Inflammatory macrophage treated with lipopolysaccharide for 4 hours (primary cell): Measurements from ENCODE around the gene TMIE.

Experiments used
- DNase-seq: peaks from one replicate; pipeline ENCODE4 v3.0.0-alpha.2; 2020

The TMIE gene

DNA sequence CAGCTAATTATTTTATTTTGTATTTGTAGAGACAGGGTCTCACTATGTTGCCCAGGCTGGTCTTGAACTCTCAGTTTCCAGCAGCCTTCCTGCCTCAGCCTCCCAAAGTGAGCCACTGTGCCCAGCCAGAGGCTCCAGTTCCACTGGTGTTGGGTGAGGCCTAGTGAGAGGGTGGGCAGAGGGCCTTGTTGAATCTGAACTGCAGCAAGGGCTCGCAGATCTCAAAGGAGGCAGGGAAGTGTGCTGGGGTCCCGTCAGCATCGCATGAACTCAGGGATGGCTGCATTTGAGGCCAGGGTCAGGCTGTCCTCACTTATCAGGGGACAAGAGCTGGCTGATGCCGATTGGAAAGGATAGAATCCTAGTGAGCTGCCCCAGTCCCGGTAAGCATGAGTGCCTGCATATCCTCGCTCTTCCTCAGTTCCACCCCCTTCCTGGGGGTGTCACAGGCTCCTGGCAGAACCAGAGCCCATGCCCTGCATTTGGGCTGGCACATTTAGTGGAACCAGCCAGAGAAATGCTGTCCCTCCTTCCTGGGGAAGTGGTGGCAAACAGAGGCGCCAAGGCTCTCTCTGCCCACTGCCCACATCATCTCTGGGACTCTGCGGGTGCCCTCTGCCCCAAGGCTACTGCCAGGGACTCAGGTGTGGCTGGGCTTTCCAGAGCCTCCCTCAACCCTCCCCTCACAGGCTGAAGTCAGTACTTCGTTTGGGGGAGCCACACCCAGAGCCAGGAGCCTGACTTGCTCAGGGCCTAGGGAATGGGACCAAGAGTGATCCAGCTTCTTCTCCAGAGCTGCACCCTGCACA lies 31.8 kb upstream of the TMIE start:
- no peak for DNase-seq

DNA sequence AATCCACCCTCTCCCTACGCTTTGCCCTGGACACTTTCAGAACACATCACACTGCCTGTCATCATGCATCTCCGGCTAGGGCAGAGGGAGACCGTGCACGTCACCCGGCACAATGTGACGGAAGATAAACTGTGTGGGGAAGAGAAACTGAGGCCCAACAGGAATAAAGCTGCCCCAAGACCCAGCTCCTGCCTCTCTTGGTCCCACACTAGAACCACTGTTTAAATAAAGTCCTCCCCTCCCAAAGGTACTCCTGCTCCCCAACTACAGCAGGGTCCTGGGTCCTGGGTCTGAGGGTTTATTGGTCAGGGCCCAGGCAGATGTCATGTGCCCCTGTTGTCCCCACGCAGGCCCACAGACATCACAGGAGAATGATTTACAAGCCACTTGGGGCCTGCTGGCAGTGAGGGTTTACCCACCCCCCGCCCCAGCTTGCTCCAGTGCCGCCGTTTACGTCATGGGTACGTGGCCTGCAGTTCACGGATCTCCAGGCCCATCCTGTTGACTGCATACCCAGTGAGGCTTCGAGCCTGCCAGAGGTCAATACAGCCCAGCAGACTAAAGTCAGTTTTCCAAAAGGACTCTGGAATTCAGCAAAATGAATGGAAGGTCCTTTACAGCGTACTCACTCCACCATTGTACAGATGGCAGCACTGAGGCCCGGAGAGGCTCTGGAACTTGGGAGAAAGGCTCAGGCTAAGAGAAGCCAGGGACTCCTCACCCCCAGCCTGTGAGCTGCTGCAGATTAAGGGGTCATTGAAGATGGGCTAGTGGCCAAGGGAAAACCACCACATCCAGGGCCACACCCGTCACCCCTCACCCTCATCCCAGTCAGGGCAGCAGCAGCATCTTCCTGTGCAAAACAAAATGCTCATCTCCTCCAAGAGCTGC lies 30.9 kb upstream of the TMIE start:
- no peak for DNase-seq

DNA sequence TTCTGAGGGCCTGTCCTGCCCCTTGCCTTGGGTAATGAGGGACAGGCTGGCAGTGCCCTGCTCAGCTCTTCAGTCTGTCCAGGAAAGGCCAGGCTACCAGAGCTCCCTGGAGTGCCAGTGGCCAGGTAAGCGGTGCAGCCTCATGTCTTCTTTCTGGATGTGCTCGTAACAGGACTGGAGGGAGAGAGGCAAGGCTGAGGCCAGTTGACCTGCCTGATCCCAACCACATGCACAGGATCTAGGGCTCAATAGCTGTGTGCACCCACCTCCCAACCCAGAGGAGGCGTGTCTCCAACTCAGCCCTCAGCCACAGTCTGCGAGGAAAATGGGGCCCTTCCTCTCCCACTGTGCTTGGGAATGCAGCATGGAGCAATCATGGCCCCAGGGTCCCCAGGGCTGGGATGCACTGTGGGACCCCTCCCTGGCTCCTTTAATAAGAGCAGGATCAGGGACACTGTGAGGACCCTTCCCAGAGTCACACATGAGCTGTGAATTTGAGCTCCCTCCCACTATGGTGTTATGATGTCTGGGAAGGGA lies 30.2 kb upstream of the TMIE start:
- no peak for DNase-seq

DNA sequence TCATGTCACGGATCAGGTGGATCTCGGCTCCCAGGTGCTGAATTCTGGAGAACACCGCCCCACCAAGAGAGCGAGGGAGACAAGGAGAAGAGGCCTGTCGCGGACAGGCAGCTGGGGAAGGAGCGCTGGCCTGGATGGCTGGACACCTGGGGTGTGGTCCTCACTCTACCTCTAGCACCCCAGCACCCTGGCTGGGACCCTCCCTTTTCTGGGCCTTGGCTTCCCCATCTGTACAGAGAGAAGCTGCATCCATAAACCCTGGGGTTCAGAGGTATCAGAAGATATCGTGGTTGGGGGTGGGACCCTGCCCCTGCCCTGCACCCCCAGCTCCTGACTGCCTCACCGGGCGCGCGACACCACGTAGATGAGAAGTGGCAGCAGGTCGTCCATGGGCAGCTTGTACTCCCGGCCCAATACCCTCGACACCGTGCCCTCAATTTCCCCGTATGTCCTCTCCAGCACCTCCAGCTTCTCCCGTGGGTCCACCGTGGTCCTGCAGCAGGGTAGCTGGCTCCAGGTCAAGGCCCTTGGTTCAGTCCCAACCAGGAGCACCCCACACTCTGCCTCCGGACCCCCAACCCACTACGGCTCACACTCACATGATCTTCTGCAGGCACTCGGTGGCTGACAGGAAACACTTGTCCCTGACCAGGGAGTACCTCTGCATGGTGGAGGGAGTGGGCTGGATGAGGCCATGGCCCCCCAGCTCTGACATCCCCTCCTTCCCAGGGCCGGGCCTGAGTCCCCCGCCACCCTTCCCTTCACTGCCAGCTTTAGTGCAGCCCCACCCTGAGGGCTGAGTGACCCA lies 29.4 kb upstream of the TMIE start:
- no peak for DNase-seq

DNA sequence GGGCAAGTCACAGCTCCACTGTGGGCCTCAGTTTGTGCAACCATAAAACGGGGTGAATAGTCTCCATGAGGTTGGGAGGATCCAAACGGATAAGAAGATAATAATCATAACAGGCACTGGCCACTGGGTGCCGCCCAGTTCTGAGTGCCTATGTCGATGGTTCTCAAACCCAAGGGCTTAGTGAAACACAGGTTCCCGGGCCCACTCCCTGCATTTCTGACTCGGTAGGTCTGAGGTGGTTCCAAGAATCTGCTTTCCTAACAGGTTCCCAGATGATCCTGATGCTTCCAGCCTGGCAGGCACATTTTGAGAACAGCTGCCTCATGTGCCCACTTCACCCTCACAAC lies 28.9 kb upstream of the TMIE start:
- DNase-seq: no peak

DNA sequence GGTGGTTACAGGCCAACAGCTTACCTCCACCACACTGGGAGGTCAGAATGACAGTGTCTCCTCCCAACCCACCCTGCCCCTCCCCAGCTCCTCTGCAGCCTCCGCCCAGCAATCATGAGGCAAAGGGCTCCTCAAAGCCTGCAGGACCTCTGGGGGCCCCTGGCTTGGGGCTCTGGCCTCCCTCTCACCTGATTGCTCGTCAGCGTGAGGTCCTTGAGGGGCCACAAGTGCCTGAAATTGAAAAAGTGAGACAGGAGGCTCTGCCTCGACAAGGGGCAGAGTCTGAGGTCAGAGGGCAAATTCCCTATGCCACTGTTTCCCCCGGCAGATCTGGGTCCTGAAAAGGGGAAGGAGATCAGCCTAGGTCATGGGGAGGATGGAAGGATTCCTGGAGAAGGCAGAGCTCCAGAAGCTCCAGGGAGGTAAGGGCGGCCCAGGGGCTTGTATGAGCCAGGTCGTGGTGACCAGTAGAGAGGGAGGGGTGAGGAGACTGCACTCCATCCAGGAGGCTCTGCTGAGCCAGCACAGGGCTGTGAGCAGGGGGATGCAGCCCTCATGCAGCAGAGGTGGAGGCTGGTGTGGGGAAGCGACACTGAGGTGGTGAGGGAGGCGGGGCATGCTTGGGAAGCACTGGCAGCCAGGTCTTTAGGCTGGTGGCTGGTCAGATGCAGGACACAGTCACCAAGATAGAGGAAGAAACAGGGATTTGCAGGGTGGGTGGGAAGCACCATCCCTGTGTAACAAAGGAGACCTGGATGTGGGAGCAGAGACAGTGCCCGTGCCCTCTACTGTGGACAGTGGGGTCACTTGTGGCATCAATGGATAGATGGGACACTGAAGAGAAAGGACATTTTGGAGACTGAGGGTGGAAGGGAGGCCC lies 27.8 kb upstream of the TMIE start:
- DNase-seq: no peak

DNA sequence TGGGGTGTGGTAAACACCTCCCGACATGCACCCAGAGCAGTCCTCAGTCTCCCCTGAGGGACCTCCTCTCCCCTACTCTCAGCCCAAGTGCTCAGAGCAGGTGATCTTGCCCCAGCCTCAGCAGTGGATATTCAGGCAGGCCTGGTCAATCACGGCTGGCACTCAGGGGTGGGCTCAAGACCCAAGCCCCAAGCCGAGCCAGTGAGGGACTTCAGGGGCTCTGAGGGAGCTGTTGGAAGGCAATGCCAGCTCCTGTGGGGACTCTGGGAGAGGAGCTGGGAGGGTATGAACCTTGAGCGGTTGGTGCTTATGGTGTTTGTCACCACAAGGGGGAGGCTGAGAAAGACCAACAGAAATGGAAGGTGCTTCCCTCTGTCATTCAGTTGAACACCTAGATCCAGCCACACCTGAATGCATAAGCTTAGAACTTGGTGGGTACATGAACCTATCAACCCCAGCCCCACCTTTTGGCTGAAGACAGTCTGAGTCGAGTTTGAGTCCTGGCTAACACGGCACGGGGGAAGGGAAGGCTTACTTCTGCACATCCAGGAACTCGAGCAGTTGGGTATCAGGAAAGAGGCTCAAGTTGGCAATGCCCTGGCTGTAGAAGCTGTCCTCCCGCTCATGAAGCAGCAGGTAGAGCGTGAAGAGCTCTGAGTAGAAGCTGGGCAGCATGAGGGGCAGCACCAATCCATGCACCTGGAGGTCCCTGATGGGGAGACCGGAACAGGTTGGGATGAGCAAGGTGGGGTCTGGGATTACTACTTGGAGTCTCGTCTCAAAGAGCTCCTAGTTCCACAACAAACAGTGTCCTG lies 27.0 kb upstream of the TMIE start:
- DNase-seq: no peak

DNA sequence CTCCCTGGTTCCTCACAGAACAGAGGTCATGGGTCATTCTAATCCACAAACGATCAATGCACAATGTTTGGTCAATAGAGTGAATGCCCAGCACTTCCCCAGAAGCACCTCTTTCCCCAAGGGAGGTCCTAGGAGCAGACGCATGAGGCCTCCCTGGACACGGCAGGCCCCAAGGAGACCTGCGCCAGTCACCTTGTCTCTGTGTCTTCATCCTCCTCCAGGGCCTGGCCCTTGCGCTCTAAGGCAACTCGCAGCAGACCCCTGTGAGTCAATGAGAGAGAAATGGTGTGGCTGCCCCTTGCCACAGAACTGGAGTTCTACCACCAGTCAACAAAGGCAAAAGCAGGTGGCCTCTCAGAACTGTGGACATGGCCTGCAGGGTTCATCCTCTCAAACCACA lies 25.8 kb upstream of the TMIE start:
- no peak for DNase-seq

DNA sequence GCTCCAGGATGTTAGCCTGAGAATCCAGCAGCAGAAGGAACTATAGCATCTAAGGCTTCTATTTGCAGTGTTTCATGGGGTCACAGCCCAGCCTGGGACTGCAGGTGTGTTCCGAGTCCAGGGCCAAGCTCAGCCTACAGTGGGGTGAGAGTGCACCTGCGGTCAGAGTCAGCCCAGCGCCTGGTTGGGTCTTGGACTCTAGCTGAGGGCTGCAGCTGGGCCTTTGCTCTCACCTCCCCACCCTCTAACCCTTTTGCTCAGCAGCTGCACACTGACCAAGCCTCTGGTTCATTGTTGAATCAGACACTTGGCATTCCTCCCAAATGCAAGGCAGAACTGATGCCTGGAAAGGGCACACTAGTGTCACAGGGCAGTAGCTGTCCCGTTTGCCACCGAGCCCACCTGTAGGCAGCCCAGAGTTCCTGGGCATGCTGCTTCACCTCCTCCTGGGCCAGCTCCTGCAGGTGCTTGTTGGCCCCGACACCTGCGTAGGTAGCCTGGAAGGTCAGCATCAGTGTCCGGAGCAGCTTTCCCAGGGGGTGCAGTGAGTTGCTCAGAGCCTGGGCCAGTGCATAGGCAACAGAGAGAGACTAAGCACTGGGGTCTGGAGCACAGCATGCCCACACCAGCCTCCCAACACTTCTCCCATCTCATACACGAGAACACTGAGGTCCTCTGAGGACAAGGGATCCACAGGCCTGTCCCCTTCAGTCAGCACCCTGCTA lies 25.2 kb upstream of the TMIE start:
- DNase-seq: no peak

DNA sequence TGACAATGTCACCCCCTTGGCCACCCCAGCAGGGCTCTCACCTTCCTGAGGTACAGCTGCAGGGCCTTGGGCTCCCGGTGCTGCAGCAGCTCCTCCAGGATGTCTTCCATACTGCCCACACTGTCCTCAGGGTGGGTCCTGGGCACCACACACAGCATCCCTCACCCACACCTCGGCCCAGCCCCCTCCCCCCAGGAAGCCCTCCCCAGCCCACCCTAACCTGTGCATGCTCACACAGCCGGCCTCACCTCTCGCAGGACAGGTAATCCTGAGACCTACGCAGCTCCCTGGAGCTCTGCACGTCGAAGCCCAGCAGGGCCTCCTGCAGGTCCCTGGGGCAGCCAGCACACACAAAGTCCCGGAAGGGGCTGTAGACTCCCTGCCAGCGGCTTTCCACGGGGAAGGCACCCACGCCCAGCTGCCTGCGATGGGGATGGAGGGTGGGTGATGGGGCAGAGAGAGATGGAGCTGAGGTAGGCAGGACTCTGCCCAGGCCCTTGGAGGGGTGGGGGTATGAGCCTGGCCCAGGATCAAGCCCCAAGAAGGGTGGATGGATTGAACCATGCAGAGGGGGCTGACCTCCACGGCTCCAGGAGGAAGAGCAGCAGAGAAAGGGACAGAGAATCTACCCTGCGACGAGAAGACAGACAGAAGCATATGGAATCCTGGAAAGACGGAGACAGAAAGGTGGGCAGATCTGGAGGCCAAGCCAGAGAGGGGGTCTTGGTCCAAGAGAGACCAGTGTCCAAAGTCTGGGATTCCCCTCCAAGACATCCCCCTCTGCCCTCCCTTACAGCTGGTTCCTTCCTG lies 24.4 kb upstream of the TMIE start:
- DNase-seq: no peak

DNA sequence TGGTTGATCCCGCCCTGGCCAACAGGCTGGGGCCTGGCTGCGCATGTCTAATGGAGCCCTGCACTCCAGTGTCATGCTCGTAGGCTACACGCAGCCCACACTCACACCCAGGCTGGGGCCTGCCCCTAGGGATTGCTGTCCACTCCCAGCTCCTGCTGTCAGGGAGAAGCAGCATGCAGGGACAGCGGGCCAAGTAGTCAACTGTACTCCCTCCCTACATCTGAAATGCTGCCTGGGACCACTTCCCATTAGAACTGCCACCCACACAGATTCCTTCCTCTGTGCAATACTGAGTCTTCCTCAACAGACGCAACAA lies 23.8 kb upstream of the TMIE start:
- DNase-seq: peak; percentile 11

DNA sequence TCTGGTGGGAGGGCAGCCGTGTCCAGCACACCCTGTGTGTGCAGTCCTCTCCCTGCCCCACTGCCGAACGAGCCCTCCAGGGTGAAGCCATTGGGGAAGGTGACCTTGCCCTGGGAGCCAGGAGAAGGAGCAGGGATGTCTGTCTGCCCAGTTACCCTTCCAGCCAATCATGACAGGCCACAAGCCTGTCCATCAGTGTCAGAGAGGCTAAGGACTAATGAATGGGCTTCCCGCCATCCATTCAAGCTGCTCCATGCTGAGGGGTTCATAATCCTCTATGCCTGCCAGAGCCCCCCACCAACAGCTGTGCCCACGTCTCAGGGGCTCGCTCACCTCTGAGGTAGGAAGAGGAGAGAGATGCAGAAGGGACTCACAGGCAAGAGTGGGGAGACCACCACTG lies 22.9 kb upstream of the TMIE start:
- no peak for DNase-seq

DNA sequence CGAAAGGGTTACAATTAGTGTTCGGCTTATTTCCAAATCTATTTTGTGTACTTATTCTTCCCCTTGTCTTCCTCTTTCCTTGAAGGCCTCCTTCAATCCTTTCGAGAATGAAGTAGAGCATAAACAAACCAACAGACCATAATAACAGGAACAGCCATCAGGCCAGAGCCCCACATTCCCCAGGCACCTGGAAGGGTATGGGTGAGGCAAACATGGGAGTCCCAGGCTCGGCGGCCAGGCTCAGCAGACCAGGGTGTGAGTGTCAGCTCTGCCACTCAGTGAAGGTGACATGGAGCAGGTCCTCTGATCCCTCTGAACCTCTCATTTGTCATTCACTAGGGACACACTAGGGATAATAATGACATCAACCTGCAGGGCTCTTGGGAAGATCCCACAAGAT lies 21.5 kb upstream of the TMIE start:
- DNase-seq: no peak

DNA sequence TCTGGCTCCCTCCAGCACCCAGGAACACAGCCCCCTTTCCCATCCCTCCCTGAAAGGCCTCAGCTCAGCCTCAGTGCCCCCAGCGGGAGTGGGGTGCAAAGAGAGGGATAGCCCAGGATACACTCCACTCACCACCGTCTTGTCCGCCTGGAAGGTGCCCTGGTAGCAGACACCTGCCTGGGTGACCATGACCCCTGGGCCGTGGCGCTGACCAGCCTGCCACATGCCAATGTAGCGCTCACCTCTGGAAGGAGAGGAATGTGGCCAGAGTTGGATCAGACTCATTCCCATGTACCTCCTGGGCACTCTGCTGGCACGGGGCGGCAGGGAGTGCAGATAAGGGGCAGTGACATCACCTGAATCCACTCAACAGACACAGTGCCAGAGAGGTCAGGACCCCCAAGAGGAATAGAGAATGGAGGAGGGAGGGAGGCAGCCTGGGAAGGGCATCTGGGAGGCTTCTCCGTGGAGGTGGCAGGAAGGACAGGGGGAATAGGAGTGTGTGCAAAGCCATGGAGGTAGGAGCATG lies 20.8 kb upstream of the TMIE start:
- no peak for DNase-seq

DNA sequence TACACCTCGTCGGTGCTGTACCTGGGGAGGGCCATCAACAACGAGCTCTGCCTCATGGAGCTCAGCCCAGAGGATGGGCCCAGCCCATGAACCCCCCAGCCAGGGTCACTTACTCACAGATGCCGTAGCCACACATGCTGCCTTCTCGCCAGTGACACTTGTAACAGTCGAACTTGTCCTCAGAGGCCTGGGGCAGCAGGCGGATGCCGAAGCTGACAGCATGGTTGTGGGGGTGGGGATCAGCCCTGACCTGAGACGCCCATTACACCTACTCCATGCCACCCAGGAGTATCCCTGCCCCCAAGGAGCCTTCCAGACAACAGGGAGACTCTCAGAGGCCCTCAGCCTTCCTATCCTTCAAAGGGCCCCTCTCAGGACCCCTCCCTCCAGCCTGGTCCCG lies 19.8 kb upstream of the TMIE start:
- DNase-seq: no peak

DNA sequence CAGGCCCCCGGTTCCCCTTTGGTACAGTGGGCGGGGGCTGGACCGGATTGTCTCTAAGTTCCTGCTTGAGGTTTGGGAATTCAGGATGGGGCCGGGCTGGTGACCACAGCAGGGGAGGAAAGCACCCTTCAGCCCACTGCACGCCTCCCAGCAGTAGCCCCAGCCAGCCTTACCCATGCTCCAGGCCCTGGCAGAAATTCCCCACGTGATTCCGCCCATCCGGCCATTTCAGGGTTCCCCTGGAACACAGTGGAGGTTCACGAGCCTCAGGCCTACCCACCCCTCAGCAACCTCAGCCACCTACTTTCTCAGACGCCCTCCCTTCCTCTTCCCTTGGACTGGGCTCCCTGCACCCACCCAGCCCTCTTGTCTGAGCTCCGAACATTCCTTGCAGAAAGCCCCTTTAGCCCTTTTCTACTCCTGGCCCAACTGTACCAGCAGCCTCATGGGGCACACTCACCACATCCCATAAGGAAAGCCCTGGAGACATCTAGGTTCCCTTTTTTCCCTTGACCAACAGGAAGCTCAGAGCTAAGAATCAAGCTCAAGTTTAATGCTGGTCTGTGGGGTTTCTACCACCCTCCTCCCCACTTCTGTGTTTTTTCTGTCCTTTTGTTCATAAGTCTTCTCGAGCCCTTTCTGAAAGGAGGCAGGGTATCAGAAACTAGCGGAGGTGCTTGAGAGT lies 19.2 kb upstream of the TMIE start:
- DNase-seq: peak; percentile 49

DNA sequence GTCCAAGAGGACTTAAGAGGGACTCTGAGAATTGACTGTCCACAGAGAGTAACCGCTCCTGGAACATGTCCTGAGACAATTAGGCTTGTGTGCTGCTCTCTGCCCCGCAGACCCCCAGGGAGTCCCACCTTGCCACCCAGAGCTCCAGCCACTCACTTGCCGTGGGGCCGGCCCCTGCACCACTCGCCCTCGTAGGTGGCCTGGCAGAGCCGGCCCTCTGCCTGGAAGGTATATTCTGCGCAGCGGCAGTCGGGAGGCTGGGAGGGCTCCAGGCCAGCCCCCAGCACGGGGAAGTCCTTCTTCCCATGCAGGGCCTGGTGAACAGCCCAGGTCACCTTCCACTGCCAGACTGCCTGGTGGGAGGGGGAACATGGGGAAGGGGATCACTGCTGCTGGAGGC lies 18.2 kb upstream of the TMIE start:
- DNase-seq: no peak

DNA sequence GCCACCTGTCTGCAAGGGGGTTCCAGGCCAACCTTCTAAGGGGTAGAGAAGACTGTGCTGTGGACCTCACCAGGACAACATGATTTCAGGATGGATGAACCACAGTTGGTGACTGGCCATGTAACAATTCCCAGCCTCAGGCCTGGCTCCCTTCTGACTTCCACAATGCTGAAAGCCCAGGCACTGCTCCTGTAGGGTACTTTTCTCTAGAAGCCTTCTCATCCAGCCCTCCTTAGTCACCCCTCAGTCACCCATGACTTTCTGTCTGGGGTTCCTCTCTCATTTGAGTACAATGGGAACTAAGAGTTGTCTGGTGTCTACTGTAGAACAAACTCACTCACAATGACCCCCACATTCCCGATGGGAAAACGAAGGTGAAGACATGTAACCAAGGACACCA lies 16.3 kb upstream of the TMIE start:
- DNase-seq: peak; percentile 8

DNA sequence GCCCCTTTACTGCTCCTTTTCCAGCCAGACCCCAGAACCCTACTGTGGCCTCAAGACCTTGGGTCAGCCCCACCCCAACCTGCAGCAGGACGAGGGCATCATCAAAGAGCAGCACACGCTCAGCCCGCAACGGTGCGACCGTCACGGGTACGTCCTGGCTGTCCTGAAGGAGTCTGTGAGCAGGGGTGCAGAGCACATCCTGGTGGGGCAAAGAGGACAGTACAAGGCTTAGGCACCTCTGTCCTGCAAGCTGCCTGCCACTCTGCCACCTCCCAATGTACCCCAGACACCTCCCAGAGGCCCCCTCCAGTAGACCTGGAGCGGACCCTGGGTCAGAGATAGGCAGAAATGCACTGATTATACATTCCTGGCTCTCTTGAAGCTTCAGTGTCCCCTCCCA lies 15.7 kb upstream of the TMIE start:
- no peak for DNase-seq
